ENCODE measurements around the gene NF1.
A peak's percentile ranks its signal among the peaks of the same experiment; 100 is the strongest.
"Not testable (repeated sequence)": the region's sequence is repeated elsewhere in the genome, so short reads cannot be mapped to it uniquely, and the experiment has no call there.

NF1 gene, protein sequence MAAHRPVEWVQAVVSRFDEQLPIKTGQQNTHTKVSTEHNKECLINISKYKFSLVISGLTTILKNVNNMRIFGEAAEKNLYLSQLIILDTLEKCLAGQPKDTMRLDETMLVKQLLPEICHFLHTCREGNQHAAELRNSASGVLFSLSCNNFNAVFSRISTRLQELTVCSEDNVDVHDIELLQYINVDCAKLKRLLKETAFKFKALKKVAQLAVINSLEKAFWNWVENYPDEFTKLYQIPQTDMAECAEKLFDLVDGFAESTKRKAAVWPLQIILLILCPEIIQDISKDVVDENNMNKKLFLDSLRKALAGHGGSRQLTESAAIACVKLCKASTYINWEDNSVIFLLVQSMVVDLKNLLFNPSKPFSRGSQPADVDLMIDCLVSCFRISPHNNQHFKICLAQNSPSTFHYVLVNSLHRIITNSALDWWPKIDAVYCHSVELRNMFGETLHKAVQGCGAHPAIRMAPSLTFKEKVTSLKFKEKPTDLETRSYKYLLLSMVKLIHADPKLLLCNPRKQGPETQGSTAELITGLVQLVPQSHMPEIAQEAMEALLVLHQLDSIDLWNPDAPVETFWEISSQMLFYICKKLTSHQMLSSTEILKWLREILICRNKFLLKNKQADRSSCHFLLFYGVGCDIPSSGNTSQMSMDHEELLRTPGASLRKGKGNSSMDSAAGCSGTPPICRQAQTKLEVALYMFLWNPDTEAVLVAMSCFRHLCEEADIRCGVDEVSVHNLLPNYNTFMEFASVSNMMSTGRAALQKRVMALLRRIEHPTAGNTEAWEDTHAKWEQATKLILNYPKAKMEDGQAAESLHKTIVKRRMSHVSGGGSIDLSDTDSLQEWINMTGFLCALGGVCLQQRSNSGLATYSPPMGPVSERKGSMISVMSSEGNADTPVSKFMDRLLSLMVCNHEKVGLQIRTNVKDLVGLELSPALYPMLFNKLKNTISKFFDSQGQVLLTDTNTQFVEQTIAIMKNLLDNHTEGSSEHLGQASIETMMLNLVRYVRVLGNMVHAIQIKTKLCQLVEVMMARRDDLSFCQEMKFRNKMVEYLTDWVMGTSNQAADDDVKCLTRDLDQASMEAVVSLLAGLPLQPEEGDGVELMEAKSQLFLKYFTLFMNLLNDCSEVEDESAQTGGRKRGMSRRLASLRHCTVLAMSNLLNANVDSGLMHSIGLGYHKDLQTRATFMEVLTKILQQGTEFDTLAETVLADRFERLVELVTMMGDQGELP (N-terminal part only)

DNA sequence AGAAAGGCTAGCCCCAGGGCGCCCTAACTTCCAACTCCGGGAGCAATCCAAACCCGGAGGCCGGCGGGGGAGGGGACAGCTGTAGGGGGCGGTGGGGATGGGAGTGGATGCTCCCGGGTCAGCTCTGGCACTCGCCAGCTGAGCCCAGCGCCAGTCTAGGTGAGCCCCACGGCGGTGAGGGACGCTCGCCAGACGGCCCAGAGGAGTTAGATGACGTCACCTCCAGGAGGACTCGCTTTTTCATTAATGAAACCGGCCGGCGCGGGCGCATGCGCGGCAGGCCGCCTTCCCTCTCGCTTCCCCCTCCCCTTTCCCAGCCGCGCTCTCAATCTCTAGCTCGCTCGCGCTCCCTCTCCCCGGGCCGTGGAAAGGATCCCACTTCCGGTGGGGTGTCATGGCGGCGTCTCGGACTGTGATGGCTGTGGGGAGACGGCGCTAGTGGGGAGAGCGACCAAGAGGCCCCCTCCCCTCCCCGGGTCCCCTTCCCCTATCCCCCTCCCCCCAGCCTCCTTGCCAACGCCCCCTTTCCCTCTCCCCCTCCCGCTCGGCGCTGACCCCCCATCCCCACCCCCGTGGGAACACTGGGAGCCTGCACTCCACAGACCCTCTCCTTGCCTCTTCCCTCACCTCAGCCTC lies at the start of gene NF1:
Gene NF1 (plus strand): TSS at position 378 of the 636 bp plus-strand sequence. CDS start 333 bp downstream, outside the sequence.
- DNase-seq: peak; percentile 89

GRCh38 chr17:31046856-31047425 lies 47.8 kb upstream of the NF1 start:
- DNase-seq: not testable (repeated sequence)

GRCh38 chr17:31048142-31048541 lies 46.6 kb upstream of the NF1 start:
- DNase-seq: no peak

GRCh38 chr17:31048780-31049179 lies 46.0 kb upstream of the NF1 start:
- DNase-seq: no peak

DNA sequence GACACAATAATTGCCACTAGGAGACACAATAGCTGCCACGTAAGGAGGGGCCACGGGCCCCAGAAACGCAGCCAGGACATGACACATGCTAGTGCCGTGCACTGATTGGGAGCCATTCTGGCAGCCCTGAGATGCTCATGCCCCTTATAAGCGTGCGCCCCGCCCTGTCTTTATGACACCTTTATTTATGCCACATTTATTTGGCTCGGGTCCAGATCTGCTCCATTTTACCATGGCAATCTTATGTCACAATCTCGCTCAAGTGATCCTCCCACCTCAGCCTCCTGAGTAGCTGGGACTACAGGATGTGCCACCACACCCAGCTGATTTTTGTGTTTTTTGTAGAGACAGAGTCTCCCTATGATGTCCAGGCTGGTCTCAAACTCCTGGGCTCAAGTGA lies 43.8 kb upstream of the NF1 start:
- DNase-seq: no peak

DNA sequence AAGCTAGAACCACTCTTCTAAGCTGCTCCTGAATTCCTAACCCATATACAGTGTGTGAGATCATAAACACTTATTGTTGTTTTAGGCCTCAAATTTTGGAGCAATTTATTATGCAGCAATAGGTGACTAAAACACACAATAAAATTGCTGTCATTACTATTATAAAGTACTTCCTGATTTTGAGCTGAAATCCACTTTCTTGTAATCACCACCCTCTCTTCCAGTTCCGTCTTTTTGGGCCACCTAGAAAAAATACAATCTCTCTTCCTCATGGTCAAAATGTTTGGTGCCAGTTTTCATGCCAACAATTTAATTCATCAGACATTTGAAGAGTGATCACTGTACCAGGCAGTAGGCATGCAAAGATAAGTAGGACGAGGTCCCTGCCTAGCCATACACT lies 43.3 kb upstream of the NF1 start:
- no peak for DNase-seq

DNA sequence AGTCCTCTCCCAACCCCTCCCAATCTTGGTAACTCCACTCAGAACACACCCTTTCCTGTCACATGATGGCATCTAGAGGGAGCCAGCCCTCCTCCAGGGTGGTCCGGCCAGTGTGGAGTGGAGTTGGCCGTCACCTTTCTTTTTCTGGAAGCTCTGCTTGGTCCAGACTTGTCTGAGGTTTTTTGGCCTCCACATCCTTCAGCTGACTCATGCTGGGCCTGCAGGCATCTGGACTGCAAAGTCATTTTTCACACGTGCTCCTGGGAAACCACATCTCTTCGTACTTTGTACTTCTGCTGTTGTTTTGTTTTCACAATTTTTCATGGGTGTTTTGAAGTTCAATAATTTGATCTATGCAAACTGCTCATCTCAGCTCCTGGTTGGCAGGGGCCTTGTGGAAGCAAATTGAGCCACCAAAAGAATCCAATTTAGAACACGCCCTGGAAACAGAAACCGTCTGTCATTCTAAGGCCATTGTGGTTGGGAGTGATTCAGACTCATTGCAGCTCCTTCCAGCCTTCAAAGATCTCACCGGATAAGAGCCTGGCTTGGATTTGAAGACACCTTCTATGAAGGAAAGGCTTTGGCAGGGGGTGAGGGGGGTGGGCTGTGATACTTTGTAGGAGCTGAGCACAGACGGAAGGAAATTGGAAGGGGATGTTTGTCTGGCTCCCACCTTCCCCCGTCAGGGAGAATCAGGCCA lies 42.4 kb upstream of the NF1 start:
- DNase-seq: peak; percentile 60

GRCh38 chr17:31053071-31053470 lies 41.7 kb upstream of the NF1 start:
- DNase-seq: no peak

- DNase-seq: no peak
Measured at GRCh38 chr17:31054761-31055160, 40.0 kb upstream of the NF1 start.

DNA sequence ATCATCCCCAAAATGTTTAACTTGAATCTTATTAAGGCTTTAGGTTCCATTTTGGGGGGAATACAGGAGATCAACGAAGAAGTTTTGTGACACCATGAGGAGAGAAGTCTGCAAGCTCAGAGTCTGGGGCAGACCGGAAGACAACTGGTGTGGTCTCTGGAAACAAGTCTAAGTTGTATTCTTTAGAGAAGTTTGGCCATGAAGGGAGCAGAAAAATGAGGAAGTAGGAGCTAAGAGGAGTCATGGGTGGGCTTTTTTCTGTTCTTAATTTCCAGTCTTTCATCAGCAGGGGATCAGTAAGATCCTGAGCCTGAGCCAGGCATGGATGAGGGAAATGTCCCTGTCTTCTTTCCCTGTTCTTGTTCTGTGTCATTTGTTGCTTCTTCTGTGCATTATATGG lies 35.8 kb upstream of the NF1 start:
- peak; percentile 23 for DNase-seq

DNA sequence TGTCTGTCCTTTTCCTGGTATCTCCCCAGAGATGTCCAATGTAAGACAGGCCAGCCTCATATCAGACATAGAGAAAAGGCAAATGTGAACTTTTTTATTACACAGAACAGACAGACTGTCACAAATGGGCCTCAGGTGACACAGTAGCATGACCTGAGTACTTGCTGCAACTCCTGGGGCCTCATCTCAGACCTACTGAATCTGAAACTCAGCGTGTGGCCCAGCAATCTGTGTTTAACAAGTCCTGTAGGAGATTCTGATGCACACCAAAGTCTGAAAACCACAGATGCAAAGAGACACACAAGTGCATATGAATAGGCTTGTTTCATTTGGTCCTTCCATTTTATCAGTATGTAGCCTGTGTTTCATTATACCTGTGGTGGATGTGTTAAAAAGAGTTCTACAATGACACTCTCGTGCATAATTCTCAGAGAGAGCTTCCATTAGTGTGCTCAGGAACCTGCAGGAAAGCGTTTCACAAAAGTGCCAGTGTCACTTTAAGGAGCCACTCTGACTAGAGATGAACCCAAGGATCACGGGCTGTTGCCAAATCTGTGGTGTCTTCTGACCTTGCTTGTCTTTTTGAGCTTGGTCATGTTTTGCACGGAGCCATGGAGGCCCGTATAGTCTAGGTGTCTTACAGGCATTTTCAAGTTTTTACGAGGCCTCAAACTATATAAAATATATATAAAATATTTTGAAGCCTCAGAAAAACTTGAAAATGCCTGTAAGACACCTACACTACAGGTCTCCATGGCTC lies 33.8 kb upstream of the NF1 start:
- DNase-seq: no peak

DNA sequence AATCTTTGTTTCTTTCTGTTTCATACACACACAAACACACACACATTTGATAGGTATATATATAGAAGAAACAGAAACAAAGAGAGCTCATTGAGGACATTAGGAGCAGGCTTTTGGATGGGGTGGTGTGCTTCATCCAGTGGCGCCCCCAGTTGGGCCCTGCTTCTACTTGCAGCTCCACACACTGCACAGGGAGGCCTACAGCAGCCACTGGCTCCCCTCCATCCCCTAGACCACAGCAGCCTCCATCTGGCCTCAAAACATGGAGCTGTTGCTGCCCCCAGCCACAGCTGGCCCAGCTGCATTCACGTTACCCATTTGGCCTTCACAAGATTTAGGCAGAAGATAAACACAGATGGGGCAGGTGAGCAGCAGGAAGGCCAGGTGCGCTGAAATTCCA lies 33.1 kb upstream of the NF1 start:
- DNase-seq: peak; percentile 3

- no peak for DNase-seq
Measured at GRCh38 chr17:31062346-31062745, 32.4 kb upstream of the NF1 start.

DNA sequence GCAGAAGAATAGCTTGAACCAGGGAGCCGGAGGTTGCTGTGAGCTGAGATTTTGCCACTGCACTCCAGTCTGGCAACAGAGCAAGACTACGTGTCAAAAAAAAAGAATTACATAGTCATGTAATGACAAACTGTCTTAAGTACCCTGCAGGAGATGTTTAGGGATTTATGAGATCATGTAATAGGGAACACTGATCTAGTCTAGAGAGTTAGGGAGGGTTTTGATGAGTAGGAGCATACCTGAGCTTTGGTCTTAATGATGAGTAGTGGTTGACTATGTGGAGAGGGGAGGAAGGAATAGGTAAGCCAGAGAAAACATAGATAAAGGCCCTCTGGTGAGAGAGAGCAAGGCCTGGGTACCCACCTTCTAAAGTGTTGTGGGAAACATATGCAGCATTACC lies 30.1 kb upstream of the NF1 start:
- DNase-seq: no peak

GRCh38 chr17:31067691-31068184 lies 27.0 kb upstream of the NF1 start:
- DNase-seq: no peak

DNA sequence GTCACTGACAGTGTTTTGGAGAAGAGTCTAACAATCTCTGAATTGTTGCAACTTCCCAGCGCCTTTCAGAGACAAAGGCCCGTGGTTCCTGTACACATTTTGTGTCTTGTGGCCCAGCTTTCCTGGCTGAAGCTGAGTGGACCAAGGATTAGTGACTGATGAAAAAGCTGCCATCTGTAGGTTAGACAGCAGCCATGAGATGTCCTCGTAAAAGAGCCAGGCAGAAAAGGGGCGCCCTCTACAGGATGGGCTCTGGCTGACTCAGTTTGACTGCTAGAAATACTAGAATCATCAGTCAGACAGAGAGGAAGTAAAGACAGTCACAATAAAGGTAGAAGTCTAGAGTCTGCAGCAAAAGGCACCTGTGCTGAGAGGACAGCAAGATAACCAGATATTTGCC lies 26.5 kb upstream of the NF1 start:
- DNase-seq: peak; percentile 34

DNA sequence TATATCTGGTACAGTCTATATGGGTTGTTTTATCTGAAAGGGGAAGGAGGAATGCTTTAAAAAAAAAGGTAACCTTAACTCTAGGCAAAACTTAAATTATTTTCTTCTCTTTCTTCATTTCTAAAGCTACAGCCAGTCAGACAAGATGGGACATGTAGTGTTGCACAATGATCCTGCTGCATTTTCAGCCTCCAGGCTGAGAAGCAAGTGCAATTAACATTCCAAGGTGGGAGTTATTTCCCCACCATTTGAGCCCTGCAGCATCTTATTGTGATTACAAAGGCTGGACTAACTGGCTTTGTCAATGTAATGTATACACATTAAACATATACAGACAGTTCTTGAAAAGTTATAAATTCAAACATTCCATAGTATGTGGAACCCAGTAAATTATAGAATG lies 22.6 kb upstream of the NF1 start:
- DNase-seq: no peak

DNA sequence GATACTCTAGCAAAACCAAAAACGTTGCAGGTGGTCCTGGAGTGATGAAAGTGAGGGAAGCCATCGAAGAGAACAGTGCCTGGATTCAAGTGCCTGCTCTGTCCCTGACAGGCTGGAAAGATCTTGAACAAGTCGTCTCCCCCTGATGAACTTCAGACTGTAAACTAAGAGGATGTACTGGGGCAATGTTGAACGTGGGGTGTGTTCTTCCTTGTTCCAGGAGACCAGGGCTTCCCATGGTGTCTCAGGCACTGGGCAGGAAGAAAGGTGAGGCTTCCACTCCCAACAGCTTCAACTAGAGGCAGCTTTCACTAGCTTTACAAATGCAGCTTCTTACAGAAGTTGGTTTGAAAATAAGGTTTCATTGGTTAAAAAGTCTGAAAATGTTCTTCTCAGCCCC lies 21.4 kb upstream of the NF1 start:
- DNase-seq: no peak

DNA sequence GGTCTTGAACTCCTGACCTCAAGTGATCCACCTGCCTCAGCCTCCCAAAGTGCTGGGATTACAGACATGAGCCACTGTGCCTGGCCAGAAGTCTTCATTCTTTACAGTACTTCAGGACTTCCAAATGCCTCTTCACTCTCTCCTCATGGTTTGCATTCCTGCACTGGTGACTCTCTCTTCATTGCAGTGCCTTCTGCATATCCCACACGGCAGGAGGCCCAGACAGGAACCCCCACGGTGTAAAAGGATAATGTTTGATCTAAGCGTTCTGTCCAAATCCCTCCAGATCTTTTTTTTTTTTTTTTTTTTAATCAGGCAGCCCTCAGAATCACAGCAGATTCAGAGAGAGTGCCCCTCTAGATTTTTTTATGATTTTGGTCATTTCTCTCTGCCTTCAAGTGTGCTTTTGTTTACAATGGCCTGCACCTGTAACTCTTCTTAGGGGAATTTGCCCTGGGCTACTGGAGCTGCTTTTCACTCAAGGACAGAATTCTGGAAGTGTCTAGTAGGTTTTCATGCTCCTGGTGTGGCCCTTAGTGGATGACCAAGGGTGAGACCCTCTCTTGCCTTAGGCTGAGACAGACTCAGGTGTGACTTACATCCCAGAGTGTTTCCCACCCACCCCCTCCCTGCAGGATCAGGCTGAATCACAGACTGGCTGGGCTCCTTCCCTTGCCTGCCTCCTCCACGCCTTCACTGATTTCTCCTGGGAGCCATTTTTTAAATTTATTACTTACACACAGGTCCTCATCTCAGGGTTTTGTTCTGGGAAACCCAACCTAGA lies 19.8 kb upstream of the NF1 start:
- no peak for DNase-seq

GRCh38 chr17:31078290-31078689 lies 16.5 kb upstream of the NF1 start:
- no peak for DNase-seq
